ENCODE data around the gene MS4A8. TPM values are rescaled to one million over a fixed set of nuclear protein-coding genes. Genes with fewer than 3 reads are reported as not detected.
"Not testable (repeated sequence)": the region's sequence is repeated elsewhere in the genome, so short reads cannot be mapped to it uniquely, and the experiment has no call there.

MS4A8 gene, protein sequence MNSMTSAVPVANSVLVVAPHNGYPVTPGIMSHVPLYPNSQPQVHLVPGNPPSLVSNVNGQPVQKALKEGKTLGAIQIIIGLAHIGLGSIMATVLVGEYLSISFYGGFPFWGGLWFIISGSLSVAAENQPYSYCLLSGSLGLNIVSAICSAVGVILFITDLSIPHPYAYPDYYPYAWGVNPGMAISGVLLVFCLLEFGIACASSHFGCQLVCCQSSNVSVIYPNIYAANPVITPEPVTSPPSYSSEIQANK
- not detected in 2 replicates for total RNA-seq (2014; rRNA removed; shearing (Covaris generic); ENCODE audit: low replicate concordance)

DNA sequence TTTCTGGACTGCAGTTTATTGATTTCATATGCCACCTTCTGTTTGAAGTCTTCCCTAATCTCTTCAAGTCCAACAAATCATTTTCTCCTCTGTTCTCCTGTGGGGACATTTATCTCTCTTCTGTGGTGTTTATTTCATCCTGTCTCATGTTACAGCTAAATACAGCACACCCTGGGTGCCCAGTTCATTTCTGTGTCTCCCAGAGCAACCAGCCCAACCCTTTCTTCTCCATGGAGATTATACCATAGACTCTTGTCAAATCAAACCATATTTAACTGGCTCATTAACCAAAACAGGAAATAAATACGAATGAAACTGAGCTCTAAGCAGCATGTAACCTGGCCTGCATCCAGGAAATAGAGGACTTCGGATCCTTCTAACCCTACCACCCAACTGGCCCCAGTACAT, at the start of gene MS4A8:
TSS of gene MS4A8 (plus strand) at position 329 of the 408 bp plus-strand sequence. CDS start 1,249 bp downstream, outside the sequence.
- DNase-seq (ENCODE audit: low read depth) = no peak
- in situ Hi-C loops (cut with HindIII; ENCODE audit: low pct_unique_long_range_greater_than_20kb, low sequenced_read_pairs) = no loop called here

DNA sequence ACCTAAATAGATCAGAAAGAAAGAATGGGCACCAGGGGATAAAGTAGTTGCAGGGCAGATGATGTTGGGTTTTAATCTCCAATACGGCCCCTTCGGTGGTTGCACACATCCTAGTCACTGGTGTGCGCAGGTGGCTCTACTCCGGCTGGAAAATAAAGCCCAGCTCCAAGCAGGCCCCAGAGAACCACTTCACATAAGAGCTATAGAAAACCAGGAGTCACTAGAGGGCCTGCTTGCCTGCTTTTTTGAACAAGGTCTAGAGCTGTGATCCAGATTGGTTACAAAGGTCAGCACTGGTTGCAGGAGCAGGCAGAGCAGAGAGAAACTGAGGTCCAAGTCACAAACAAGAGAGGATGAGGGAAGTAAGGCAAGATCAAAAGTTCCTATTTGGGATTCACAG, 41.5 kb upstream of the MS4A8 start:
- in situ Hi-C loops (cut with HindIII; ENCODE audit: low pct_unique_long_range_greater_than_20kb, low sequenced_read_pairs) = no loop called here
- no peak for DNase-seq (ENCODE audit: low read depth)

DNA sequence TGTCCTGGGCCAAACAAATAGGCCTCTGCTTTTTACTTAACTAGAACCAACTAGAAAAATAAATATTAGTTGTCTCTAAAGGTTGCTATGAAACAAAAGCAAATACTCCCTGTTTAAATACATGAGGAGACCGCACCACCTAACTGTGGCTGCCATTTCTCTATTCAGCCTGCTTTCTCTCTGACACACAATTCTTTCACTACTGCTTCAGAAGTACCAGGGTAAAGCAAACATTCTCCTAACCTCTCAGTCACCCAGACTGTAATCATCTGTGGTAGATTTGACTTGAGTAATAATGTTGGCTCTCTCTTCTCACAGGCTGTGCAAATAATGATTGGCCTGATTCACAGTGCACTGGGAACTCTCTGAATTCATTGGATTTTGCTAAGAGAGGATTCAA, 41.0 kb upstream of the MS4A8 start:
- no peak for DNase-seq (ENCODE audit: low read depth)
- in situ Hi-C loops (cut with HindIII; ENCODE audit: low pct_unique_long_range_greater_than_20kb, low sequenced_read_pairs) = no loop called here

DNA sequence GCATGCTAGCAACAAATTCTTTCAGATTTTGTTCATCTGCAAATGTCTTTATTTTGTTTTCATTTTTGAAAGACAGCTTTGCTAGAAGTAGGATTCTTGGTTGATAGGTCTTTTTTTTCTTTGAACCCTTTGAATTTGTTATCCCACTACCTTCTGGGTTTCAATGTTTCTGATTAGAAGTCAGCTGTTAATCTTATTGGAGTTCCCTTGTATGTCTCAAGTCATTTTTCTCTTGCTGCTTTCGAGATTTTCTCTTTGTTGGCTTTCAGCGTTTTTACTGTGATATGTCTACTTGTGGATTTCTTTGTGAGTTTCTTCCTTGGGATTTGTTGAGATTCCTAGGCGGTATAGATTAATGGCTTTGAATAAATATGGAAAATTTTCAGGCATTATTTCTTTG, 27.2 kb upstream of the MS4A8 start:
- in situ Hi-C loops (cut with HindIII; ENCODE audit: low pct_unique_long_range_greater_than_20kb, low sequenced_read_pairs) = no loop called here
- DNase-seq (ENCODE audit: low read depth) = no peak

GRCh38 chr11:60678231-60678630, 21.2 kb upstream of the MS4A8 start:
- in situ Hi-C loops (cut with HindIII; ENCODE audit: low pct_unique_long_range_greater_than_20kb, low sequenced_read_pairs); DNase-seq (ENCODE audit: low read depth): not testable (repeated sequence)

- in situ Hi-C loops (cut with HindIII; ENCODE audit: low pct_unique_long_range_greater_than_20kb, low sequenced_read_pairs) = no loop called here
- DNase-seq (ENCODE audit: low read depth) = no peak
These were observed 19.5 kb upstream of the MS4A8 start for GRCh38 chr11:60679879-60680278.

GRCh38 chr11:60680455-60681119, 18.8 kb upstream of the MS4A8 start:
- in situ Hi-C loops (cut with HindIII; ENCODE audit: low pct_unique_long_range_greater_than_20kb, low sequenced_read_pairs) = no loop called here

DNA sequence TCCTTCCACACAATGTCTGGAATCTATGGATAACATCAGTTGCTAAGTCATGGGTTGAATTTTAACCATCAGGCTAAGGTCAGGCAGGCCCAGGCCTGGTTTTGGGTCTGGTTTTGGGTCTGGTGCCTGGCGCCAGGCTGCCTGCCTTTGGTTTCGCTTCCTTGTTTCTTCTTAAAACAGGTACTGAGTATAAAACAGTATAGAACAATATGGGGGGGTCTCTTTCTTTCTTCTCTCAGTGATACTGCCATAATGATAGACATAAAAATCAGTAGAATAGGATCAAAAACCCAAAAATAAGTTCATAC, 14.9 kb upstream of the MS4A8 start:
- in situ Hi-C loops (cut with HindIII; ENCODE audit: low pct_unique_long_range_greater_than_20kb, low sequenced_read_pairs); DNase-seq (ENCODE audit: low read depth): not testable (repeated sequence)

More at GRCh38 chr11:60680455-60681119, 18.8 kb upstream of the MS4A8 start:
- DNase-seq (ENCODE audit: low read depth) = no peak

DNA sequence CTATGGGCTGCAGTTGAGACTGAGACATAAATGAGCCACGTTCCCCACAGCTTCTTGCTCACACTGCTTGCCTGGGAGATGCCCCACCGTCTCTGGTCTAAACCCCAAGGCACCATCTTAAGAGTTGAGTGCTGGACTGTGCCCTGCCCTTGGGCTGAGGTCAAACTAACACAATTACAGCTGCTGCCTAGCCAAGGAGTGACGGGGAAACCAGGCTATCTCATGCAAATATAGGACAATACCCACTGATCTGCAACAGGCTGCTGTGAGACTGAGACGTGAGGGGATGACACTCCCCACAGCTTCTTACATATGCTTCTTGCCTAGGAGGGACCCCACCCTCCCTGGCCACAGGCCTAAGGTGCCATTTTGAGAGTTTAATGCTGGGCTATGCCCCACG, 7.8 kb upstream of the MS4A8 start:
- DNase-seq (ENCODE audit: low read depth) = no peak
- in situ Hi-C loops (cut with HindIII; ENCODE audit: low pct_unique_long_range_greater_than_20kb, low sequenced_read_pairs) = no loop called here

DNA sequence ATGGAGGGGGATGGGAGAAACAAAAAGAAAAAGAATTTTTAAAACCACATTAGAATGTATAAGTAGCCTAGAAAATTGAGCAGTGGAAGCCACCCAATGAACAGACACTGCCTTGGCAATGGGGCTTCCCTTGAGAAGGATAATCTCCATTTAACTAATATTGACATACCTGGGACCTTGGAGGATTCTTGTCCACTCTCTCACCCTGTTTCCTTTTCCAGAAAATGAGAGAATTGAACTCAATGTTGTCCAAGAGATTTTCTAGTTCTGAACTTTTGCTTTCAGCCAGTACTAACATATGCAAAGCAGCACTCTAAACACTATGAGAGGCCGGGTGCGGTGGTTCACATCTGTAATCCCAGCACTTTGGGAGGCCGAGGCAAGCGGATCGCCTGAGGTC, 524 bp downstream of the MS4A8 start:
- in situ Hi-C loops (cut with HindIII; ENCODE audit: low pct_unique_long_range_greater_than_20kb, low sequenced_read_pairs) = no loop called here
- DNase-seq (ENCODE audit: low read depth) = no peak

GRCh38 chr11:60700689-60701468, 1.5 kb downstream of the MS4A8 start:
- in situ Hi-C loops (cut with HindIII; ENCODE audit: low pct_unique_long_range_greater_than_20kb, low sequenced_read_pairs) = no loop called here
- DNase-seq (ENCODE audit: low read depth) = no peak

- DNase-seq (ENCODE audit: low read depth) = no peak
- in situ Hi-C loops (cut with HindIII; ENCODE audit: low pct_unique_long_range_greater_than_20kb, low sequenced_read_pairs) = no loop called here
These were observed 2.0 kb downstream of the MS4A8 start for GRCh38 chr11:60701469-60701818.

DNA sequence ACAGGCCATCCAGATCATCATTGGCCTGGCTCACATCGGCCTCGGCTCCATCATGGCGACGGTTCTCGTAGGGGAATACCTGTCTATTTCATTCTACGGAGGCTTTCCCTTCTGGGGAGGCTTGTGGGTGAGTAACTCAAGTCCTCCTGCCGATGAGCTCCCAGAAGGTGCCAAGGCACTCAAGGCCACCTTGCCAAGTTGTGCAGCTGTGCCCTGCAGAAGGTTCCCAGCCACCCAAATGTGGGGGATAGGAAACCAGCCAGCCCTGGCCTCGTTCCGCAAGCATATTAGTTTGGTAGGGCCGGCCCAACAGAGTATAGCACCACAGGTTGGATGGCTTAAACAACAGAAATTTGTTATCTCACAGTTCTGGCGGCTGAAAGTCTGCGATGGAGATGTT, 4.0 kb downstream of the MS4A8 start:
- in situ Hi-C loops (cut with HindIII; ENCODE audit: low pct_unique_long_range_greater_than_20kb, low sequenced_read_pairs) = no loop called here
- no peak for DNase-seq (ENCODE audit: low read depth)

DNA sequence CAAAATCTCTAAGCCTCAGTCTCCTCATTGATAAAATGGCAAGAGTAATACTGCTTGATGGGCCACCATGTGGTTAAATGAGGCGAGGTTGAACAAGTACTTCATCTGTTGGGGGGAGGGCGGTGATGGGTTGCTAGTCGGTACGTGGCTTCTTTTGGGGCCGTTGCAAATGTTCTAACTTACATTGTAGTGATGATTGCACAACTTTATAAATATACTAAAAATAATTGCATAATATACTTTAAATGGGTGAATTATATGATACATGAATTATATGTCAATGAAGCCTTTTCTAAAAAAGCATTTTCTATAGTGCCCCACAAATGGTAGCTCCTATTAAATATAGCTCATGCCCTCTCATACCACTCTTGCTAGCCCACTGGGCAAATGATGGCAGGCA, 6.5 kb downstream of the MS4A8 start:
- no peak for DNase-seq (ENCODE audit: low read depth)
- in situ Hi-C loops (cut with HindIII; ENCODE audit: low pct_unique_long_range_greater_than_20kb, low sequenced_read_pairs) = no loop called here

DNA sequence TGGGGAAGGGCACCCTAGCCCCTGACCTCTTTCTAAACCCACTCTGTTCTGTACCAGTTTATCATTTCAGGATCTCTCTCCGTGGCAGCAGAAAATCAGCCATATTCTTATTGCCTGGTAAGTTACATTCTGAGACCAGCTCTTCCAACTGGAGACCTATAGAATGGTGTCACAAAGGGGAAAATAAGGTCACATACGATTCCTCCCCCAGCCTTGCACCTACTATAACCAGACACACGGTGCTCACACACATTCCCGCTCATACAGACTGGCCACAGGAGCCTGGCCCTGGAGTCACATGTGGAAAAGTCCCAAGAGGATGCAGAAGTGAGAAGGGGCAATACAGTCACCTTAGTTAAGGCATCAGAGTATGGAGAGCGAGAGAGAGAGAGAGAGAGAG, 7.5 kb downstream of the MS4A8 start:
- DNase-seq (ENCODE audit: low read depth) = no peak
- in situ Hi-C loops (cut with HindIII; ENCODE audit: low pct_unique_long_range_greater_than_20kb, low sequenced_read_pairs) = no loop called here

DNA sequence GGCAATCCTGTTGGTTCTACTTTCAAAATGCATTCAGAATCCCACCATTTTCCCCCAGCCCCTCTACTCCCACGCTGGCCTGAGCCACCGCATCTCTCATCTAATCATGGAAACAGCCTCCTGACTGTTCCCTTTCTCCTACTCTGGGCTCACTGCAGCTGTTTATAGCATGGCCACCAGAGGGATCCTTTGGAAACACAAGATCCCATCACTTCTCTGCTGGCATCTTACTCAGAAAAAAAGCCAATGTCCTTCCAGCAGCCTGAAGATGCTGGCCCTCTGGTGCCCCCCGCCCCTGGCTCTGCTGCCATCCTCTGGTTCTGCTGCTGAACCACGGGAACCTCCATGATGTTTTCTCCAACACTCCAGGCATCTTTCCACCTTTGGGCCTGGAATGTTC, 11.1 kb downstream of the MS4A8 start:
- in situ Hi-C loops (cut with HindIII; ENCODE audit: low pct_unique_long_range_greater_than_20kb, low sequenced_read_pairs) = no loop called here
- no peak for DNase-seq (ENCODE audit: low read depth)

- no peak for DNase-seq (ENCODE audit: low read depth)
- in situ Hi-C loops (cut with HindIII; ENCODE audit: low pct_unique_long_range_greater_than_20kb, low sequenced_read_pairs) = no loop called here
These were observed 11.9 kb downstream of the MS4A8 start for GRCh38 chr11:60711276-60711675.

GRCh38 chr11:60713423-60713822, 14.0 kb downstream of the MS4A8 start:
- DNase-seq (ENCODE audit: low read depth); in situ Hi-C loops (cut with HindIII; ENCODE audit: low pct_unique_long_range_greater_than_20kb, low sequenced_read_pairs): not testable (repeated sequence)

GRCh38 chr11:60717956-60718355, 18.5 kb downstream of the MS4A8 start:
- DNase-seq (ENCODE audit: low read depth) = no peak
- in situ Hi-C loops (cut with HindIII; ENCODE audit: low pct_unique_long_range_greater_than_20kb, low sequenced_read_pairs) = no loop called here
